Measurements from ENCODE around the gene TBCE.

DNA sequence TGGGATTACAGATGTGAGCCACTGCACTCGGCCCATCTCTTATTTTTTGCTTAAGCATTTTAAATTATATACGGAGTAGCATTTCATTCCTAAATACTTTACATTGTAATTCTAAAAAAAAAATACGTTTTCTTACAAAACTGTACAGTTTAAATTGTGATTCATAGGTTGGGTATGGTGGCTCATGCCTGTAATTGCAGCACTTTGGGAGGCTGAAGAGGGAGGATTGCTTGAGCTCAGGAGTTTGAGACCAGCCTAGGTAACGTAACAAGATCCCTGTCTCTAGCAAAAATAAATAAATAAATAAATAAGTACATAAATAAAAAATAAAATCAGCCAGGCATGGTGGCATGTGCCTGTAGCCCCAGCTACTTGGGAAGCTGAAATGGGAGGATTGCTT lies 24.6 kb downstream of the TBCE start:
- TF ChIP-seq EZH2phosphoT487 (IDR thresholded peaks at IDR 0.05; ENCODE audit: insufficient read depth, low read depth) (no peak), EZH2 (IDR thresholded peaks at IDR 0.05; ENCODE audit: insufficient read depth, poor library complexity, severe bottlenecking) (no peak)
